Pancreas (tissue), 10 donors: ENCODE data around the gene OGDH. TPM values are rescaled to one million over a fixed set of nuclear protein-coding genes. Genes with fewer than 3 reads are reported as not detected.

Experiments used
- ATAC-seq, 4 donors: fragments of 200-7000 bp; cut with Tn5 transposase; one replicate each; pipeline versions ENCODE4 v1.8.0 to v1.9.1; 2020; ENCODE audit warnings: mild to moderate bottlenecking in 4 of 4, moderate library complexity in 4 of 4
- DNase-seq, 6 donors: peaks; one replicate each; pipeline ENCODE4 v3.0.0-alpha.2; 2020
- FAIRE-seq: peaks from 2 replicates; lab custom pipeline; 2012; peaks lifted over from hg19 to GRCh38; lab: Jason Lieb, UNC
- H3K27ac ChIP-seq, 4 donors: fragments of 200-600 bp; sonication (generic); 1 replicate in 3 of 4; 2 replicates in 1 of 4; pipeline versions ENCODE4 v1.5.0 to v1.8.0; 2020
- H3K27me3 ChIP-seq, 4 donors: fragments of 200-600 bp; one replicate each; pipeline ENCODE4 v1.8.0; 2021
- H3K36me3 ChIP-seq, 3 donors: fragments of 200-600 bp; sonication (generic) in 1 of 3; one replicate each; pipeline versions ENCODE4 v1.5.0 to v1.8.0; 2020 to 2021
- H3K4me1 ChIP-seq, 3 donors: fragments of 200-600 bp; one replicate each; pipeline ENCODE4 v1.8.0; 2021
- H3K4me3 ChIP-seq, 4 donors: fragments of 200-600 bp; sonication (generic) in 2 of 4; one replicate each; pipeline versions ENCODE4 v1.5.0 to v1.8.0; 2020 to 2021
- H3K9me3 ChIP-seq, 4 donors: fragments of 200-600 bp; one replicate each; pipeline ENCODE4 v1.8.0; 2021
- WGBS, 2 donors: extraction: QIAGEN DNeasy Blood & Tissue Kit; methylation state at CpG; one replicate each; pipeline ENCODE4 v1.1.7; 2013; 5-methylcytosine and 5-hydroxymethylcytosine counted together
- intact Hi-C, 3 donors: fragments of 100-400 bp; cut with DNase I; formaldehyde crosslinking; loops; one replicate each; pipeline versions ENCODE4 v1.11.1 to v1.14.2; 2022
- polyA plus RNA-seq, 2 donors: library from polyadenylated mRNA; stranded (reverse); fragments of 200-250 nt; gene quantifications; one replicate each; pipeline ENCODE4 v1.2.3, GENCODE V29; 2013
- total RNA-seq, 6 donors: library from RNA; stranded (reverse); fragmentation: NEBNext Ultra II Directional in 4 of 6; extraction: Animal tissue kit (Norgen Biotek cat#: 25700) in 4 of 6; gene quantifications; one replicate each; pipeline versions ENCODE4 v1.2.1 to v1.2.4, GENCODE V29; 2021 to 2023
- TF ChIP-seq, protein P1 (sequence below), 4 donors: fragments of 200-600 bp; sonication (generic) in 3 of 4; IDR thresholded peaks; one replicate each; pipeline versions ENCODE4 v1.5.0 to v1.8.0; 2021; ENCODE audit warnings: antibody characterized with exemption in 4 of 4
- donor health status: healthy with polysubstance abuse.
- donor health status: DM: no; HTN: no; CAD: no; lungs with moderate emphysema.
- donor health status: DM: no; HTN: no; CAD: no.
- donor health status: control.
- donor health status: control.
- donor health status: Bipolar disorder and iron deficiency.
- donor health status: DM: yes; HTN: yes; CAD: no.
- donor health status: DM: no; HTN: no; CAD: no.
- donor health status: DM: no; HTN: no; CAD: no.
- donor health status: DM: yes; HTN: yes; CAD: no.

Gene OGDH
- total and polyA plus RNA-seq, 8 donors: 18.4 to 49.2 (median 29.0) TPM

DNA sequence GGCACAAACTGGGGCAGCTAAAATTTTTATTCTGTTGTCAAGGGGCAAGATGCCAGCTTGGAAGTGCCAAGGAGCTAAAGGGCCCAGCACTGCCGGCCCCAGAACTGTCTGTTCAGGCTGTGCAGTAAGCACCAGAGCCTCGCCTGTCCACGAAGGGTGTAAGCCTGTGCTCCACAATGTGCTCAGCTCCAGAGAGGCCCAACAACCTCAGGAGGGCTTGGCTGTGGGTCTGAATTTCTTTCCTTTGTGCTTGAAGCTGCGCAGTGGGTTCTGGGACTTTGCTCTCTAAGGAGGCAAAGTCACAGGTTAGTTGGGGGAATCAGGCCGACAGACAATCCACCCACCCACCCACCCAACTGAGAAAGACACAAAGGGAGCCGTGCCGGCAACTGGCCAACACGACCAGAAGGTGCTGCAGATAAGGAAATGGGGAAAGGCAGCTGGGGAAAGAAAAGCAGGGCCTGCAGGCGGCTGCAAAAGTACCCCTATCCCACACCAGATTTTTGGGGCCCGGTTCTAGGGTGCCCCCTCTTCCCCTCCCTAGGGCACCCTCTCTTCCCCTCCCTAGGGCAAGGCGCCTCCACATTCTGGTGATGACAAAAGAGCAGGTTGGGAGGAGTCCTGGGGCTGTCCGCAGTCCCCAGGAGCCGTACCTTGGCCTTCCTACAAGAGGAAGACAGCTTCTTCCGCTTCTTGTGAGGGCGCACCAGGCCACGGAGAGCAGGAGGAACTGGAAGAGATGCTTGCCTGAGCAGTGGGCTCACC lies 40.5 kb upstream of the OGDH start:
- no peaks in the 10 kb centered on the region for H3K27me3 ChIP-seq
- WGBS, 2 donors: 76 to 77% methylated on average over 15 to 16 of the region's 16 CpGs
- TF ChIP-seq, protein P1, sequence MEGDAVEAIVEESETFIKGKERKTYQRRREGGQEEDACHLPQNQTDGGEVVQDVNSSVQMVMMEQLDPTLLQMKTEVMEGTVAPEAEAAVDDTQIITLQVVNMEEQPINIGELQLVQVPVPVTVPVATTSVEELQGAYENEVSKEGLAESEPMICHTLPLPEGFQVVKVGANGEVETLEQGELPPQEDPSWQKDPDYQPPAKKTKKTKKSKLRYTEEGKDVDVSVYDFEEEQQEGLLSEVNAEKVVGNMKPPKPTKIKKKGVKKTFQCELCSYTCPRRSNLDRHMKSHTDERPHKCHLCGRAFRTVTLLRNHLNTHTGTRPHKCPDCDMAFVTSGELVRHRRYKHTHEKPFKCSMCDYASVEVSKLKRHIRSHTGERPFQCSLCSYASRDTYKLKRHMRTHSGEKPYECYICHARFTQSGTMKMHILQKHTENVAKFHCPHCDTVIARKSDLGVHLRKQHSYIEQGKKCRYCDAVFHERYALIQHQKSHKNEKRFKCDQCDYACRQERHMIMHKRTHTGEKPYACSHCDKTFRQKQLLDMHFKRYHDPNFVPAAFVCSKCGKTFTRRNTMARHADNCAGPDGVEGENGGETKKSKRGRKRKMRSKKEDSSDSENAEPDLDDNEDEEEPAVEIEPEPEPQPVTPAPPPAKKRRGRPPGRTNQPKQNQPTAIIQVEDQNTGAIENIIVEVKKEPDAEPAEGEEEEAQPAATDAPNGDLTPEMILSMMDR (IDR thresholded peaks at IDR 0.05): no peak
- ATAC-seq (peak; percentile 29 to 54 (median 38)), DNase-seq (no peak), FAIRE-seq (no peak)
- H3K4me1 ChIP-seq: no peaks in the 10 kb centered on the region
- no peak overlapping the region for H3K27ac ChIP-seq
- peaks cover 20 to 49% (median 42%) of the 10 kb centered on the region in 3 donors for H3K36me3 ChIP-seq
- no peak overlapping the region for H3K4me3 ChIP-seq
- H3K9me3 ChIP-seq: no peaks in the 10 kb centered on the region
- intact Hi-C loops: loop anchor here in 2 of 3 donors (2.0 to 10.0 kb wide), 2 partner anchors 321 to 323 kb away; no protein-coding TSS in a partner anchor

DNA sequence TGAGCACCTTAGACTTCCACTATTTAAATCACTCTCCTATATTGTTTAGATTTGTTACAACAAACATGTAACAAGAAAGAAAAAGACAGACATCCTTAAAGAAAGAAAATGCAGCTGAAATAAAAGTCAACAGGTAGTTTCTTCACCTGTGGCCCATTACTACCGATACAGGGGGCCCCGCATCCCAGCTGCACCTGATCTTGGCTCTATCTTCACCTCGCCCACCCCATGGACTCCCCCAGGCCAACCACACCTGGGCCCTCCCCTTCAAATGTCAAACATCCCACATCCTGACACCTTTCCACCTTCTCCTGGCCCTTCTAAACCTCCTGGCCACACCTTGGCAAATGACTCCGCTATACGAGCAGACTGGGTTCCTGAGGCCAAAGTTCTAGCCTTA lies 39.7 kb upstream of the OGDH start:
- Histone ChIP-seq H3K27ac (no peak overlapping the region), H3K27me3 (no peaks in the 10 kb centered on the region), H3K4me3 (no peak overlapping the region), H3K36me3 (peaks cover 20 to 56% (median 42%) of the 10 kb centered on the region in 3 donors), H3K4me1 (no peaks in the 10 kb centered on the region), H3K9me3 (no peaks in the 10 kb centered on the region)
- 90 to 93% methylated on average over 5 of the region's 5 CpGs for WGBS, 2 donors
- TF ChIP-seq, protein P1 (IDR thresholded peaks at IDR 0.05): no peak
- intact Hi-C loops: loop anchor here in 2 of 3 donors (2.0 to 10.0 kb wide), 2 partner anchors 322 to 324 kb away; no protein-coding TSS in a partner anchor
- ATAC-seq: no peak
- no peak for FAIRE-seq
- DNase-seq: no peak

- Histone ChIP-seq H3K27ac (no peak overlapping the region), H3K9me3 (no peaks in the 10 kb centered on the region), H3K4me3 (no peak overlapping the region), H3K36me3 (peaks cover 20 to 65% (median 42%) of the 10 kb centered on the region in 3 donors), H3K4me1 (peaks cover 3 to 7% (median 4%) of the 10 kb centered on the region in 3 donors), H3K27me3 (no peaks in the 10 kb centered on the region)
- no peak for DNase-seq
- 87 to 94% methylated on average over 6 of the region's 6 CpGs for WGBS, 2 donors
- intact Hi-C loops: loop anchor here in 2 of 3 donors (2.0 to 10.0 kb wide), 2 partner anchors 323 to 325 kb away; no protein-coding TSS in a partner anchor
- TF ChIP-seq, protein P1 (IDR thresholded peaks at IDR 0.05): no peak
- no peak for ATAC-seq
- FAIRE-seq: no peak
Measured at GRCh38 chr7:44567884-44568283, 38.5 kb upstream of the OGDH start.

DNA sequence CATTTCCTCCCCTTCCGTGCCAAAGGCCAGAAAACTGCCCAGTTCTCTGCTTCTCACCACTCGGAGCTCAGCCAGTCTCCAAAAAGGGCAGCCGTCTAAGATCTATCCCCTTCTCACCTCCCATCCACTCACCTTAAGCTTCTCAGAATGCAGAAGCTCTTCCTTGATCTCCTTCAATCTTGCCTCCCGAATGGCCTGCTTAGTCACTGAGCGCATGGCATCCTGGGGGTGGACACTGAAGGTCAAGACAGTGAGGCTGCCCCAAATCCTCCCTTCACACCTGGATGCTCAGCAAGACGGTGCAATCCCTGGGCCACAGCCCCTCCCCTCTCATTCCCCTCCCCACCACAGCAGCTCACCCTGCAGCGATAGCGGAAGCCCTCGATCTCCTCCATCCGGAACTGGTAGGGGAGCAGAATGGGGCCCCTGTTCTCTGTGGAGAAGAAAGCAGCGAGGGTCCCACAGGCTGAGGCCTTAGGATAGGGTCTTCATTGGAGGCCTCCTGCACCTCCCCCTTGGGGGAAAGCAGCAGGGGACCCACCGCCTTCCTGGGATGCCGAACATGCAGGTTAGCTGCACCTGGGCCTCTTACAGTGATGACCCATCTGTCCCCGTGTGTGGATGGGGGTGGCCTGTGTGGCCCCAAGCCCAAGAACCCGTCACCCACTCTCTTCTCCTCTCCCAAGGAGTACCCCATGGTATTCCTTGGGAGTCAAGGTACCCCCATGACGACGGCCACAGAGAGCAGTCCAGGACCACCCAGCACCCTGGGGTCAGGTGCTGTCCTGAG lies 37.5 kb upstream of the OGDH start:
- intact Hi-C loops: loop anchor here in 1 of 3 donors (10.0 kb wide), 1 partner anchor 324 kb away; no protein-coding TSS in a partner anchor
- H3K27me3 ChIP-seq: no peaks in the 10 kb centered on the region
- H3K4me3 ChIP-seq: no peak overlapping the region
- H3K4me1 ChIP-seq: peaks cover 3 to 11% (median 4%) of the 10 kb centered on the region in 3 donors
- H3K36me3 ChIP-seq: peaks cover 20 to 65% (median 42%) of the 10 kb centered on the region in 3 donors
- no peak for ATAC-seq
- no peak overlapping the region for H3K27ac ChIP-seq
- FAIRE-seq: no peak
- TF ChIP-seq, protein P1 (IDR thresholded peaks at IDR 0.05): no peak
- no peak for DNase-seq
- no peaks in the 10 kb centered on the region for H3K9me3 ChIP-seq
- WGBS, 2 donors: 90 to 95% methylated on average over 17 of the region's 17 CpGs
